Activated T-helper 9 cell treated with anti-CD3 and anti-CD28 coated beads, Interleukin-2, amount 50 U/mL, for 16 hours (primary cell): ENCODE measurements around the gene GORASP2.
"Not testable (repeated sequence)": the region's sequence is repeated elsewhere in the genome, so short reads cannot be mapped to it uniquely, and the experiment has no call there.

Experiments used
- DNase-seq: peaks from one replicate; pipeline ENCODE4 v3.0.0-alpha.2; 2020; ENCODE audit warnings: low read depth

GORASP2 gene

DNA sequence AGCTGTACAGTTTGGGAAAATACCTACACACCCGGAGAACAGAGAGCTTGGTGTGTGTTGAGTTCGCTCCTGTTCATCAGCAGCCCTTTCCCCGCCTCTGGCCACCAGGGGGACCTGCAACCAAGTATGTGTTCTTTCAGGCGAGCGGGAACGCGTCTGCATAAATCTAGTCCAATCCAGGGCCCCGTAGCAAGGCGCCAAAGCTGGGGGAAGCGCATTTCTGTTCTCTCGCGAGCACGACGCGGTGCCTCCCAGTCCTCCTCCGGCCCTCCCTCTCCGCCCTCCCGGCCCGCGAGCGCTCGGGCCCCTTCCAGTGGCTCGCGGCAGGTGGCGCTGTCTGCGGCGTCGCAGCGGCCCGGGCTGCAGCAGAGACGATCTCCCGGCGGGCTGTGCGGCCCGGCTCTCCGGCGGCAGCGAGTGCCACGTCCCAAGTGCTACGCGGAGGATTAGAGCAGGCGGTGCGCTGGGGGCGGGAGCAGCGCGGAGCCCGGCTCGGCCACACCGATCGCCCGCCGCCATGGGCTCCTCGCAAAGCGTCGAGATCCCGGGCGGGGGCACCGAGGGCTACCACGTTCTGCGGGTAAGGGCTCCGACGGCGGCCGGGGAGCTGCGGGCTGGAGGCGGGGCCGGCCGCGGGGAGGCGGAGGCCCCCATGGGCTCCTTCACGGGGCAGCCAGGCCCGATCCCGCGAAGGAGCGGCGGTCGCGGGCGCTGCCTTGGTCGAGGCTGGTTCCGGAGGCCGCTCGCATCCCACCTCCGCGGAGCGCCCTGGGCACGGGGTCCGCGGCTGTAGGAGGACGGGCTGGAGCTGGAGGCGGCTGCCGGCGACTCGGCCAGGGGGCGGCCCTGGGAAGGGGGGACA lies at the start of gene GORASP2:
TSS of gene GORASP2 (plus strand) at position 430 of the 862 bp plus-strand sequence. CDS start at position 518, 88 bp downstream.
- peak; percentile 96 for DNase-seq

DNA sequence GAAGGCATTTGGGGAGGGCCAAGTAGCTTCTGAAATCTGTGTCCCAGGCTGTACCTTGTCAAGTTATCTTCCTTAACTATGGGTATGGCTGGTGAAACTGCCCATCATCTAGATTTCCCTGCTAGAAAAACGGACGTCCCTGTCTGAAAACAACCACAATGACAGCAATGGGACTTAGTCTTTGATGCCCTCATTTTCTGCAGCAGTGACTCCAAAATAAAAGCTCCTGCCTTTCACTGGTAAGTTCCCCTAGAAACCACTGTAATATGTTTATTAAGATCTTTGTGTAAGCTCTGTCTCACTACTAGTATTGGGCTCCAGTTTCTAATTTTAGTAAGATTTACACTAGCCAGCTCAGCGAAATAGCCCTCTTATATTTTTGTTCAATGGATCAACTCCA lies 47.2 kb upstream of the GORASP2 start:
- no peak for DNase-seq

DNA sequence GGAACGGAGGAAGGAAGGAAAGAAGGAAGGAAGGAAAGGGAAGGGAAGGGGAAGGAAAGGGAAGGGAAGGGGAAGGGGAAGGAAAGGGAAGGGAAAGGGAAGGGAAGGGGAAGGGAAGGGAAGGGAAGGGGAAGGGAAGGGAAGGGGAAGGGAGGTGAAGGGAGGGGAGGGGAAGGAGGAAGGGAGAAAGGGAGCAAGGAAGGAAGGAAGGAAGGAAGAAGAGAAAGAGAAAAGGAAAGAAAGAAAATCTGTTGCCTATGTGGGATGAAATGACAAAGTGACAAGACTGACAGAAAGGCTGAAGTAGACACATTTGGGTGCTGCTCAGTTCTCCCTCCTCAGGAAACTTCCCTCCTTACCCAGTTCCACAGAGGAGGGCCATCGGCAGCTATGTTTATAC lies 46.3 kb upstream of the GORASP2 start:
- DNase-seq = no peak

DNA sequence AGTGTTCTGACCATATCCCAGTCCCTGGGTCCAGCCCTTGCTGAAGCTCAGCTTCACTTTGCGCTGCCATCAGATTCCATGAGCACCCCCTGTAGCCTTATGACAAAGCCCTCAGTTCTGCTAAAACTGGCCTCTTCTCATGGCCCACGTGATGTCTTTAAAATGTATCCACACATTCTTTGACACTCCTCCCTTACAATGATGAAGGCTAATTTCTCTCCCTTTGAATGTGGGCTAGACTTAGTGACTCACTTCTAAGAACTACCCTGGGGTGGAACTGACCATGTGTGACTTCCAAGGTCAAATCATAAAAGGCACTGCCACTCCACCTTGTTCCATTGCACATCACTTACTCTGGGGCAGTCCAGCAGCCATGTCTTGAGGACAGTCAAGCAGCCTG lies 45.4 kb upstream of the GORASP2 start:
- no peak for DNase-seq

DNA sequence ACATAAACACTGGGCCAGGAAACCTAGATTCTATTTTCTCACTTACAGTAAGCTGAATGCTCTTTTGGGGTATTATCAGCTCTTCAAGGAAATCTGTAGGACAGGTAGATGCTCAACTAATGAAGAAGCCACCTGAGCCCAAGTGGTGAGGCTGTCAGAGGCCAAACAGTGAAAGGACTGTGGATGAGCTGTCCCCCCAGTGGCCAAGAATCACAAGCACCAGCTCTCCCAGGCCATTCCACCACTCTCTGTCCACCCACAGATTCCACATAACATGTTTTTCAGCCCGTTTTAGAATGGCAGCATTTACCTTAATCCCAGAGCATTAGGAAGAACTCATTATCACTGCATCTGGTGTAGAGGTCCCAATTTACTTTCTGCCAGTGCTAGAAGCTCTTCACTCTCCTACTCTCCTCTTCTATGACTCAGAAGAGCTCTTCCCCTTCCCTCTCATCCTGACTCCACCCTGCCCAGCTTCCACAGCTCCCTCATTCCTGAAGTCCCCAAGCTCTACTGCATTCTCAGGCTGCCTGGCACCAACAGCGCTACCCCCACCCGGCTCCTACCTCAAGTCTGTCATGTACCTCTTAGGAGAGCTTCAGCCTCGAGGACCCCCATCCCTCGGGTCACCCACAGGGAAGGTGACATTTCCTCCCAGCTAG lies 43.8 kb upstream of the GORASP2 start:
- DNase-seq = no peak

DNA sequence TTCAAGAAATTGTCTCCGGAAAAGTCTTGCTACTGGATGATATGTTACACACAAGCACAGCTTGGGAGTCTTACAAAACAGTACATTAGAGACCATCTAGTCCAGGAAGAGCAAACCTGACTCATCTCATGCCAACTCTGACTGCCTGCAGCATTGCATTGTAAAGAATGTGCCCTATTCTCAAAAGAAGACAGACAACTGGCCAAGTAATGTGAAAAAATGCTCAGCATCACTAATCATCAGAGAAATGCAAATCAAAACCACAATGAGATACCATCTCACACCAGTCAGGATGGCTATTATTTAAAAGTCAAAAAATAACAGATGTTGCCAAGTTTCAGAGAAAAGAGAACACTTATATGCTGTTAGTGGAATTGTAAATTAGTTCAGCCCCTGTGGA lies 42.7 kb upstream of the GORASP2 start:
- DNase-seq = no peak

DNA sequence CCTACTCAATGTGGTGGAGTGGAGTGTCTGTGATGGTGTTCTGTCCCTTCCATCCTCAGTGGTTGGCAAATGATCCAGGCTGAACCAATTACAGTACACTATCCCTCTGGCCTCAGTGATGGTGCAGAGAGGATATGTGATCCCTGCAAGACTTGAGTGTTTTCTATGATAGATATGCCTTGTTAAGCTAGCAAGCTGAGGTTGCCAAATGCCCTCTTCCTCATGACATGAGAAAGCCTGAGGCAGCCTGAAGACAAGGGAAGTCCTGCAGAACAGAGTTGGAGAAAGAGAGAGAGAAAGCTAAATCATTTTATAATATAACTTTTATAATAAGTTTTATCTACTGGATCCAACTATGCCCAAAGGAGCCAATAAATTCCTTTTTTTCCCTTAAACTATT lies 41.6 kb upstream of the GORASP2 start:
- DNase-seq = no peak

DNA sequence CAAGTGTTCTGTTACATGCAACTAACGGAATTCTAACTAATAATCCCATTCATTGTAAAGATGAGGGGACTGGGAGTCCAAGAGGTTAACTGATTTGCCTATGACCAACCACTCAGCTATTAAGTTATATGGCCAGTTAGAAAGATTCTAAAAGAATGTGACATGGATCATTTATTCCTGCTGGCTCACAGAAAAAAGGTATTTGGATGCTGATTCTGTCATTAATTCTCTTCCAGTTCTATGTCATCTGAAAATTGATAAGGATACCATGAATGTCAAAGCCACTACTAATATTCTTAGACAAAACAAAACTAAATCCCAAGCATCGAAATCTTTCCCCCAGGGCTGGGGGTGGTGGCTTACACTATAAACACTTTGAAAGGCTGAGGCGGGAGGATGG lies 41.2 kb upstream of the GORASP2 start:
- no peak for DNase-seq

DNA sequence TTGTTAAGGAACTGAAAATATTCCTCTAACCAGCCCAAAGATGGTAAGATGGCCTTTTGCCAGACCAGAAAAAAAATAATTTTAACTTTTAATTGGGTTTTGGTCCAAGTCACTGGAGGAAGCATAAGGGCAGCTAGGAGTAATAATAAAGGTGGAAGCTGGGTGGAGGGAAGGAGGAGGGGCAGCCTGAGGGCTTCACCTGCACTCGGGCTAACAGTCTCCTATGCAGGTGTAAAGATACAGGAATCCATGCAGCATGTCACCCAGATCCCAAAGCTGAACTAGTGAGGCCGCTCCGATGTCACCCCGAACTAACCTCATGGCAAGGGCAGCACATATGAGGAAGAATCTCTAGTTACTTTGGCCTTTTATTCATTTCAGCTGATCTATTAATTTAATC lies 37.2 kb upstream of the GORASP2 start:
- no peak for DNase-seq

DNA sequence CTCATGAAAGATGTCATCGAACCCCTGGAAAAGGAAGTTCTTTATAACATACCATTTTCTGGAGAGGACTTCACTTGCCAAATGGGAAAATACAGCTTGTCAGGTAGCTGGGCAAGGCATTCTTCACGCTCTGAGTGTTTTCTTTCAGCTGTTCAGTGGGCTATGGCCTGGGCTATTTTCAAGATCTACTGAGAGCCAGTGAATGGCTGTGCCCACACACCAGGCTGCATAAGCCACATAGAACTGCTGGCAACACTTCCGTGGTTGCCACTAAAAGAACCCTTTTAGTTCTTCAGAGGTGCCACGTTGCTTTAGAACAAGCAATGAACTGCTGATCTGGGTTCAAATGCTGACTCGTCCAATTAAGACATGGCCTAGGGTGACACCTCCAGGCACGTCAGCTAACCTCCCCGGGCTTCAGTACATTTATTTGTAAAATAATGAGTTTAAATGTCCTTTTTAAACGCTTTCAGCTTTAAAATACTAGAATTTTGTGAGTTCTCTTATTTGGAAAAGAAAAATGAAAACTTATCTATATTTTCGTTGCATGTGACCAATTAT lies 36.6 kb upstream of the GORASP2 start:
- no peak for DNase-seq

DNA sequence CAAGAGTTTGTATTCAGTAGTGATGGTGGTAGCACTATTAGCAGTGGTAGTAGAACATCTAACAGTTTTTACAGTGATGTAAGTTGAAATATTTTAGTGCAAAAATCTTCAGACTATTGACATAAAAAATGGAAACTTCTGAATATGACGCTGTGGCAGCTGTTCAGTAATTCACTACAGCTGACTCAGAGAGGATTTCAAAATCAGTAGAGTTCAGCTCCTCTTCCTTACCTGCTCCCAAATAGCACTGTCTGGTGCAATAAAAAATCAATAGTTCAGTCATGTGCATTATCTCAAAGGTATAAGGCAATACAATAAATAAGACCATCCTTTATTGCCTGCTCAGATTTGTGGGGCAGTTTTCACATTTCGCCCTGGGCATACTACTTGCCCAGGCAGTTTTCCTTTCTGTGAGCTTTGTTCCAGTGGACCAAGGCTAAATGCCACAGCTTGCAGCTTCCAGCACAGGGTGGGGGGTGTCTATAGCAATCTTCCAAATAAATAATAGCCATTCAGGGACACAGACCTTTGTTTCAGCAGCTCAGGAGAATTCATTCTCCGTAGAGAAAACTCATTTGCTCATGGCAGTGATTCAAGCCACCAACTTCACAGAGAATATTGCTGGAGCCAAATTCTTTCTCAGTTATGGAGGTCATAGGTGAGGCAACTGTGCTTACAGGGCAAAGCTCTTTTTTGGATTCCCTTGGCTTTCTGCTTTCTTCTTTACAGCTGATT lies 33.9 kb upstream of the GORASP2 start:
- no peak for DNase-seq

DNA sequence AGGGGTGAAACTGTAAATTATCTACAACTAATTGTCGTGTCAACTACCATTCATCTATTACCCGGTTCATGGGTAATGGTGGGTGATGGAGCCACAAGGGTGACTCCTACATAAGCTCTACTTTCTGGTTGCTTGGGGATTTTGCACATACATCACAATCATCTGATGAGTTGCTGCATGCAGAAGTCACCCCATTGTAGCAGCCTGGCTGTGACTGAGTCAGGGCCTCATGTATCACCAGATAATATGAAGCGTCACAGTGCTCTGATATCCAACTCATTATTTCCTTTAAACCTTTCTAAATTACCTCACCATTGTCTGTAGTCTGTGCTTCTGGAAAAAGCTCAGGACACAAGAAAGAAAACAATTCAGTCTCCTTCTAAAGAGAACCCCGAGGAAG lies 32.4 kb upstream of the GORASP2 start:
- DNase-seq = no peak

DNA sequence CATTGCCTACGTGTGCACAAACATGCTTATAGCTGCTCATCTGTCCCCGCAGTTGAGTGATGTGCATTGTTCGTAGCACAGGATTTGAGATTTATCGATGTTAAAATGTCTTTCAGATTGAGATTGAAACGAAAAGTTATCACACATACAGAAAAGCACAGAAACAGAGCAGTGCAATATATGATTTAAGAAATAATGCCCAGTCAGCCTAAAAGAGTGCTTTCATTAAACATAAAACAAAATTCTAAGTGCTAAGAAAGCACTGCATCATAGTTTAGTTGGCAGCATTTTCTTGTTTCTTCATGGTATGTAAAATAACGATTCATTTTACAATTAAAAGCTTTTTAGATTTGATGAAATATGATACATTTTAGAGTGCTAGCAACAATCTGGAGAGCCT lies 31.9 kb upstream of the GORASP2 start:
- DNase-seq = no peak

DNA sequence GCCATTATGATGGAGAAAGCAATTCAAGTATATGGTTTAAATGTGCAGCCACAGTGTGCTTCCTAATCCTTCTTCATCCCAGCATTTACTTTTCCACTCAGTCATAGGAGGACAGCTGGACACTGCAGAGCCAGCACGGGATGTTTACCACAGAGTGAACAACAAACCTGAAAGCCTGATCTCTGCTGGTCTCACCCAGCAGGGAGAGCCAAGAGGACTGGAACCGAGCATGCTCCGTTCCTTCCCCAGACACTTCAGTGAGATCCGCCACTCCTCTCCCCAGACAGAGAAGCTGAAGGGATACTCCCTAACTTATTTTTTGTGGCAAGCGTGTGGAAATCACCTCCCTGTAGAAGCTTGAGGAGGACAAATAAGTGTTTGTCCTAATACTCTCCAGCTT lies 23.2 kb upstream of the GORASP2 start:
- no peak for DNase-seq

DNA sequence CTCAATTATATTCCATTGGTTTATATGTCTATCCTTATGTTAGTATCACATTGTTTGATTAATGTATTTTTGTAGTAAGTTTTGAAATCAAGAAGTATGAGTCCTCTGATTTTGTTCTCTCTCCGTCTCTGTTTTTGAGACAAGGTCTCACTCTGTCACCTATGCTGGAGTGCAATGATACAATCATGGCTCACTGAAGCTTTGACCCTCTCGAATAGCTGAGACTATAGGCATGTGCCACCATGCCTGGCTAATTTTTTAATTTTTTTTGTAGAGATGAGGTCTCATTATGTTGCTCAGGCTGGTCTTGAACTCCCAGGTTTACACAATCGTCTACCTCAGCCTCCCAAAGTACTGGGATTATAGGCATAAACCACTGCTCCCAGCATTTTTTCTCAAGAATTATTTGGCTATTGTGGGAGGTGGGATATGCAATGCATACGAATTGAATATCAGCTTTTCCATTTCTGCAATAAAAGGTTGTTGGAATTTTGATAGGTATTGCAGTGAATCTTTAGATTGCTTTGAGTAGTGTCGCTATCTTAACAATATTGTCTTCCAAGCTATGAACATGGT lies 17.7 kb upstream of the GORASP2 start:
- DNase-seq = no peak

DNA sequence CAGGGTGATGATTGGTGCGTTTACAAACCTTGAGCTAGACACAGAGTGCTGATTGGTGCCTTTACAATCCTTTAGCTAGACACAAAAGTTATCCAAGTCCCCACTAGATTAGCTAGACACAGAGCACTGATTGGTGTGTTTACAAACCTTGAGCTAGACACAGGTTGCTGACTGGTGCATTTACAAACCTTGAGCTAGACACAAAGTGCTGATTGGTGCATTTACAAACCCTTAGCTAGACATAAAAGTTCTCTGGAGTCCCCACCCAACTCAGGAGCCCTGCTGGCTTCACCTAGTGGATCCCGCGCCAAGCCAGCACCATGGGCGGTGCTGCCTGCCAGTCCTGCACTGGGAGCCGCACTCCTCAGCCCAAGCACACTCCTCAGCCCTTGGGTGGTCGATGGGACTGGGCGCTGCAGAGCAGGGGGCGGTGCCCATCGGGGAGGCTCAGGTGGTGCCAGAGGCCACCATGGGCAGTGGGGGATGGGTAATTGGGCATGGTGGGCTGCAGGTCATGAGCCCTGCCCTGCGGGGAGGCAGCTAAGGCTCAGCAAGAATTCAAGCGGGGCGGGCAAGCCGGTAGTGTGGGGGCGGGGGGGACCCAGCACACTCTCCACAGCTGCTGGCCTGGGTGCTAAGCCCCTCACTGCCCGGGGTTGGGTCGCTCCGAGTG lies 13.9 kb upstream of the GORASP2 start:
- not testable (repeated sequence) for DNase-seq

DNA sequence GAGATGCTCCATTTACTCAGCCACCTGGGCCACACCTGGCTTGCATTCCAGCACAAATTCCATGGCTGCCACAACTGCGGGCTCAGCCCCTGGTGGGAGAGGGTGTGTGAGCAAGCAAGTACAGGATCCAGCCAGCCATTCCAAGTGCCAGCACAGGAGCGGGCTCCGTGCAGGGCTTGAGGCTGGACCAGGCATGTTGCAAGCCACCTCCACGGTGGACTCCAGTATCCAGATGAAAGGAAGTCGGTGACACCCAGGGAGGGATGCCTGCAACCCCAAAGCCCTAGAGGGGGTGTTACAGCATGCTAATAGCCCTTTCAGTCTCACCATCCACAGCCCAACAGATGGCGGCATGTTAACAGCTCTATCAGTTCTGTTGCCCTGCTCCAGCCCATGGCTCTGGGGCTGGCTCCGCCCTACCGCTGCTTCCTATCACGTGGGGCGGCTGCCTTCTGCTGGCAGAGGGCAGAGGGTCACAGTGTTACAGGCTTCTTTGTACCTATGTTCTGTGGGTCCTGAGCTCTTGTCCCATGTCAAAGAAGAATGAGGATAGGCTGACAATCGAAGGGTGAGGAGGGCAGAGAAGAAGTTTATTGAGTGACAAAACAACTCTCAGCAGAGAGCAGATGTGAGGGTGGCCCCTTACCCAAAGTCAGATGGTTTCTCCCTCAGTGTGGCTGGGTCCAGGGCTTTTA lies 11.7 kb upstream of the GORASP2 start:
- no peak for DNase-seq

DNA sequence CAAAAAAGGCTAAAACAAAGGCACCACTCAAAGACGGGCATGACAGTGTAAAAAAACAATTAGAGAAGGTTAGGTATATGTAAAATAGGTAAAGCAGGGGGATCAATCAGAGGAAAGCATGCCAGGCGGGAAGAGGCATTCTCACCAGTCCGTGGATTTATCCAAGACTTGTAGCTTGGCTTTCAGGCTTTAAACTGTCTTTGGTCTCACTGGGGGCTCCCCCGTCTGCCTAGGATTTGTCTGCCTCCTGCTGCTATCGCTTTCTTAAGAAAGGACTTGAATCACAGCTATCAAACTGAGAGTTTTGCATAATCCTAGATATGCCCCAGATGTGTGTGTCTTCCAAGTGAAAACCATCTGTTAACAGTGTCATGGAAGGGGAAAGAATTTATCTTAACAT lies 11.1 kb upstream of the GORASP2 start:
- DNase-seq = no peak

DNA sequence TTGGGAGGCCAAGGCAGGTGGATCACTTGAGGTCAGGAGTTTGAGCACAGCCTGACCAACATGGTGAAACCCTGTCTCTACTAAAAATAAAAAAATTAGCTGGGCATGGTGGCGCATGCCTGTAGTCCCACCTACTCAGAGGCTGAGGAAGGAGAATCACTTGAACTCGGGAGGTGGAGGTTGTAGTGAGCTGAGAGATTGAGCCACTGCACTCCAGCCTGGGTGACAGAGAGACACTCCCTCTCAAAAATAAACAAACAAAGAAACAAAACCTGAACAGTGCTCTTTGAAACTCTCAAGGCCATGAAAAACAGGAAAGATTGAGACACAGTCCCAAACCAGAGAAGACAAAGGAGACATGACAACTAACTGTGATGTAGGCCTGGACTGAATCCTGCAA lies 7.2 kb upstream of the GORASP2 start:
- not testable (repeated sequence) for DNase-seq

DNA sequence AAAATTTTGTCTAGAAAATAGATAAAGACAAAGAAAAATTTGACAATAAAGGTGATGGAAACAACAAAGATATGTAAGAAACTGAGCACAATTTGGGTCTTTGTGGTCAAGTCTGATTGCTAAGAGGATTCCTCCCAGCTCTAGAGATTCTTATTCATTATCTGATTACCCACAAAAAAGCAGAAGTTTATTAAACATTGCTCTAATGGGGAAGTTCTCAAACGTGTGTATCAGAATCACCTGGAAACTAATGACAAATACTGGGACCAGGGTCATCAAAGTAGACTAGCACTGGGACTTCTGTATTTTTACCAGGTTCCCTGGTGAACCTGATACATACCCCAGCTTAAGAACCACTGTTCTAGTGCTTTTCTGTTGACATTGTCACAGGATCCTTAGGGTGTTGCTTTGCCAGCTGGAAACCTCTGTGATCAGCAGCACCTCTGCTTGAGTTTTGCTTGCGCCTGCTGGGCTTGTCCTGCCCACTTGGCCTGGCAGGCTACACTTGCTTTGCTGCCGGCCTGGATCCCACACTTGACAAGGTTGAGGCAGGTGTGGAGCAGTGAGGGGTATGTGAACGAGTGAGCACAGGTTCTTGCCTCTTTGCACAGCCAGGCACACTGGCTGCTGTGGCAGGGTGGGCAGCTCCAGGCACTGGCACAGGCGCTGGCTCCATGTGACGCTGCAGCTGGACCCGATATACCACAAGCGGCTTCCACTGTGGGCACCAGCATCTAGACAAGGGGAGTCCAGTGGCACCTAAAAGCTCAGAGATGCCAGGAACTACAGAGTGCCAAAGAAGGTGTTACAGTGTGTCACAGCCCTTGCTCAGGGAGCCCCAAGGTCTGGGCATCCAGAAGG lies 6.2 kb upstream of the GORASP2 start:
- DNase-seq = no peak
